T-helper 17 cell (primary cell): ENCODE data around the gene AKAP1. TPM values are rescaled to one million over a fixed set of nuclear protein-coding genes. Genes with fewer than 3 reads are reported as not detected.

ENCODE experiments used
- ATAC-seq: fragments of 150-1000 bp; cut with Tn5 transposase; 2 replicates; pipeline ENCODE4 v1.10.0; 2021; ENCODE audit warnings: mild to moderate bottlenecking, moderate library complexity
- DNase-seq, 3 donors: peaks; one replicate each; pipeline versions ENCODE4 v3.0.0 to v3.0.0-alpha.2; 2020 to 2021
- H3K9me3 ChIP-seq: one replicate; pipeline ENCODE4 v1.7.0; 2013; ENCODE audit warnings: low read length, mild to moderate bottlenecking; ENCODE audit not compliant: control insufficient read depth, poor library complexity, severe bottlenecking
- H3K27ac Mint-ChIP-seq: one replicate; pipeline ENCODE4 v1.8.0; 2022; ENCODE audit warnings: mild to moderate bottlenecking, moderate library complexity, mixed read lengths
- H3K27me3 Mint-ChIP-seq: one replicate; pipeline ENCODE4 v1.8.0; 2022; ENCODE audit warnings: mixed read lengths
- H3K36me3 Mint-ChIP-seq: one replicate; pipeline ENCODE4 v1.8.0; 2022; ENCODE audit warnings: low read depth, mixed read lengths
- H3K4me1 Mint-ChIP-seq: one replicate; pipeline ENCODE4 v1.8.0; 2022; ENCODE audit warnings: mild to moderate bottlenecking, mixed read lengths
- H3K4me3 Mint-ChIP-seq: one replicate; pipeline ENCODE4 v1.8.0; 2022; ENCODE audit warnings: mild to moderate bottlenecking, moderate library complexity, mixed read lengths
- total RNA-seq, 4 donors: library from RNA in 2 of 4; stranded (reverse) in 2 of 4; gene quantifications; one replicate each; pipeline ENCODE4 v1.2.3 and lab custom pipeline; 2022 to 2026

Gene AKAP1
- total RNA-seq, 2 donors from 2014 or later = 25.8 to 26.3 TPM

- Mint-ChIP-seq H3K4me3 (peak overlapping the region; percentile 39), H3K4me1 (peaks cover 6% of the 10 kb centered on the region), H3K27ac (no peak overlapping the region), H3K27me3 (peaks cover 20% of the 10 kb centered on the region), H3K36me3 (peaks cover 2% of the 10 kb centered on the region)
- H3K9me3 ChIP-seq = no peaks in the 10 kb centered on the region
- ATAC-seq (no peak), DNase-seq (no peak)
These were observed 48.4 kb downstream of the AKAP1 start for GRCh38 chr17:57133486-57133885.

GRCh38 chr17:57135026-57135788 lies 50.2 kb downstream of the AKAP1 start:
- DNase-seq (no peak), ATAC-seq (no peak)
- peak overlapping the region; percentile 62 for H3K27ac Mint-ChIP-seq
- no peak overlapping the region for H3K4me3 Mint-ChIP-seq
- peaks cover 6% of the 10 kb centered on the region for H3K4me1 Mint-ChIP-seq
- peaks cover 22% of the 10 kb centered on the region for H3K27me3 Mint-ChIP-seq
- peaks cover 2% of the 10 kb centered on the region for H3K36me3 Mint-ChIP-seq
- H3K9me3 ChIP-seq = no peaks in the 10 kb centered on the region

- peaks cover 6% of the 10 kb centered on the region for H3K4me1 Mint-ChIP-seq
- DNase-seq = no peak
- H3K4me3 Mint-ChIP-seq = no peak overlapping the region
- H3K27ac Mint-ChIP-seq = peak overlapping the region; percentile 62
- peaks cover 2% of the 10 kb centered on the region for H3K36me3 Mint-ChIP-seq
- H3K9me3 ChIP-seq = no peaks in the 10 kb centered on the region
- no peak for ATAC-seq
- H3K27me3 Mint-ChIP-seq = peaks cover 22% of the 10 kb centered on the region
These were observed 50.8 kb downstream of the AKAP1 start for GRCh38 chr17:57135789-57136291.

- DNase-seq (no peak), ATAC-seq (no peak)
- H3K27ac Mint-ChIP-seq = peak overlapping the region; percentile 62
- H3K4me3 Mint-ChIP-seq = no peak overlapping the region
- H3K36me3 Mint-ChIP-seq = peaks cover 2% of the 10 kb centered on the region
- H3K27me3 Mint-ChIP-seq = peaks cover 22% of the 10 kb centered on the region
- H3K9me3 ChIP-seq = no peaks in the 10 kb centered on the region
- H3K4me1 Mint-ChIP-seq = peaks cover 4% of the 10 kb centered on the region
These were observed 51.3 kb downstream of the AKAP1 start for GRCh38 chr17:57136355-57136754.

- DNase-seq = no peak
- Mint-ChIP-seq H3K27ac (no peak overlapping the region), H3K27me3 (peaks cover 28% of the 10 kb centered on the region), H3K36me3 (peaks cover 2% of the 10 kb centered on the region), H3K4me3 (peak overlapping the region; percentile 59), H3K4me1 (peaks cover 4% of the 10 kb centered on the region)
- H3K9me3 ChIP-seq = no peaks in the 10 kb centered on the region
- no peak for ATAC-seq
These were observed 53.2 kb downstream of the AKAP1 start for GRCh38 chr17:57138030-57138911.

GRCh38 chr17:57138956-57139576 lies 54.0 kb downstream of the AKAP1 start:
- DNase-seq = no peak
- no peaks in the 10 kb centered on the region for H3K9me3 ChIP-seq
- Mint-ChIP-seq H3K4me3 (no peak overlapping the region), H3K27me3 (peaks cover 33% of the 10 kb centered on the region), H3K36me3 (peaks cover 2% of the 10 kb centered on the region), H3K27ac (no peak overlapping the region), H3K4me1 (peaks cover 4% of the 10 kb centered on the region)
- no peak for ATAC-seq

GRCh38 chr17:57140316-57140715 lies 55.3 kb downstream of the AKAP1 start:
- ATAC-seq (no peak), DNase-seq (no peak)
- Mint-ChIP-seq H3K4me1 (peaks cover 4% of the 10 kb centered on the region), H3K27ac (no peak overlapping the region), H3K4me3 (no peak overlapping the region), H3K36me3 (peaks cover 2% of the 10 kb centered on the region), H3K27me3 (peaks cover 36% of the 10 kb centered on the region)
- no peaks in the 10 kb centered on the region for H3K9me3 ChIP-seq

GRCh38 chr17:57142925-57143324 lies 57.9 kb downstream of the AKAP1 start:
- Mint-ChIP-seq H3K36me3 (no peaks in the 10 kb centered on the region), H3K27me3 (peaks cover 32% of the 10 kb centered on the region), H3K4me3 (no peak overlapping the region), H3K4me1 (no peaks in the 10 kb centered on the region), H3K27ac (no peak overlapping the region)
- ATAC-seq = no peak
- H3K9me3 ChIP-seq = no peaks in the 10 kb centered on the region
- DNase-seq = no peak

- no peak for ATAC-seq
These were observed 58.3 kb downstream of the AKAP1 start for GRCh38 chr17:57143361-57143760.

GRCh38 chr17:57143919-57144318 lies 58.9 kb downstream of the AKAP1 start:
- no peak overlapping the region for H3K4me3 Mint-ChIP-seq
- H3K27me3 Mint-ChIP-seq = peaks cover 28% of the 10 kb centered on the region
- H3K36me3 Mint-ChIP-seq = no peaks in the 10 kb centered on the region
- no peak for ATAC-seq
- H3K4me1 Mint-ChIP-seq = no peaks in the 10 kb centered on the region
- no peaks in the 10 kb centered on the region for H3K9me3 ChIP-seq
- H3K27ac Mint-ChIP-seq = no peak overlapping the region
- DNase-seq = no peak

More at GRCh38 chr17:57143361-57143760, 58.3 kb downstream of the AKAP1 start:
- H3K9me3 ChIP-seq = no peaks in the 10 kb centered on the region
- Mint-ChIP-seq H3K27ac (no peak overlapping the region), H3K27me3 (peaks cover 28% of the 10 kb centered on the region), H3K4me3 (no peak overlapping the region), H3K36me3 (no peaks in the 10 kb centered on the region), H3K4me1 (no peaks in the 10 kb centered on the region)
- no peak for DNase-seq

- ATAC-seq (no peak), DNase-seq (no peak)
- Mint-ChIP-seq H3K36me3 (no peaks in the 10 kb centered on the region), H3K4me1 (no peaks in the 10 kb centered on the region), H3K27ac (no peak overlapping the region), H3K27me3 (peaks cover 34% of the 10 kb centered on the region), H3K4me3 (no peak overlapping the region)
- no peaks in the 10 kb centered on the region for H3K9me3 ChIP-seq
These were observed 59.5 kb downstream of the AKAP1 start for GRCh38 chr17:57144567-57144966.

GRCh38 chr17:57145347-57145746 lies 60.3 kb downstream of the AKAP1 start:
- ATAC-seq = no peak
- H3K27ac Mint-ChIP-seq = no peak overlapping the region

GRCh38 chr17:57146273-57146672 lies 61.2 kb downstream of the AKAP1 start:
- H3K27me3 Mint-ChIP-seq = peaks cover 51% of the 10 kb centered on the region
- no peak overlapping the region for H3K4me3 Mint-ChIP-seq
- no peaks in the 10 kb centered on the region for H3K9me3 ChIP-seq
- H3K27ac Mint-ChIP-seq = no peak overlapping the region
- no peaks in the 10 kb centered on the region for H3K4me1 Mint-ChIP-seq
- DNase-seq (no peak), ATAC-seq (no peak)
- H3K36me3 Mint-ChIP-seq = no peaks in the 10 kb centered on the region

More at GRCh38 chr17:57145347-57145746, 60.3 kb downstream of the AKAP1 start:
- no peak overlapping the region for H3K4me3 Mint-ChIP-seq
- H3K9me3 ChIP-seq = no peaks in the 10 kb centered on the region
- DNase-seq = no peak
- H3K4me1 Mint-ChIP-seq = no peaks in the 10 kb centered on the region
- no peaks in the 10 kb centered on the region for H3K36me3 Mint-ChIP-seq
- peaks cover 42% of the 10 kb centered on the region for H3K27me3 Mint-ChIP-seq
